Hematopoietic multipotent progenitor cell (in vitro differentiated cells): ENCODE data around the gene ABHD18. TPM values are rescaled to one million over a fixed set of nuclear protein-coding genes. Genes with fewer than 3 reads are reported as not detected.
A peak's percentile ranks its signal among the peaks of the same experiment; 100 is the strongest.
"Not testable (repeated sequence)": the region's sequence is repeated elsewhere in the genome, so short reads cannot be mapped to it uniquely, and the experiment has no call there.

Source experiments
- DNase-seq, 3 donors: peaks; one replicate each; pipeline ENCODE4 v3.0.0-alpha.2; 2011 to 2015; ENCODE audit warnings: low read depth in 2 of 3, low spot score in 2 of 3
- total RNA-seq: library from RNA; depleted of rRNA; stranded (reverse); fragments of >200 nt; gene quantifications from one replicate; pipeline ENCODE4 v1.2.3, GENCODE V29; 2012

The ABHD18 gene
- total RNA-seq, 1 donor, result 7.5 TPM

- no peak for DNase-seq
These were observed 20.8 kb downstream of the ABHD18 start for GRCh38 chr4:127985989-127986388.

- DNase-seq, result no peak
These were observed 23.4 kb downstream of the ABHD18 start for GRCh38 chr4:127988638-127989037.

- DNase-seq, result no peak
These were observed 27.9 kb downstream of the ABHD18 start for GRCh38 chr4:127993151-127993550.

GRCh38 chr4:127995776-127996175 lies 30.6 kb downstream of the ABHD18 start:
- DNase-seq, result no peak

GRCh38 chr4:127996521-127996920 lies 31.3 kb downstream of the ABHD18 start:
- not testable (repeated sequence) for DNase-seq

- DNase-seq, result peak in 1 of 3 donors; percentile 16
These were observed 32.6 kb downstream of the ABHD18 start for GRCh38 chr4:127997534-127998388.

GRCh38 chr4:128006592-128006991 lies 41.4 kb downstream of the ABHD18 start:
- DNase-seq, result no peak

GRCh38 chr4:128009428-128009827 lies 44.2 kb downstream of the ABHD18 start:
- DNase-seq, result no peak

GRCh38 chr4:128025319-128025718 lies 60.1 kb downstream of the ABHD18 start:
- no peak for DNase-seq

- DNase-seq, result no peak
These were observed 64.7 kb downstream of the ABHD18 start for GRCh38 chr4:128029907-128030306.

- DNase-seq, result no peak
These were observed 66.7 kb downstream of the ABHD18 start for GRCh38 chr4:128031756-128032384.

GRCh38 chr4:128039568-128039967 lies 74.4 kb downstream of the ABHD18 start:
- no peak for DNase-seq

GRCh38 chr4:128047019-128047418 lies 81.8 kb downstream of the ABHD18 start:
- not testable (repeated sequence) for DNase-seq

GRCh38 chr4:128047514-128047913 lies 82.3 kb downstream of the ABHD18 start:
- DNase-seq, result not testable (repeated sequence)

- DNase-seq, result peak in 1 of 3 donors; percentile 27
These were observed 86.0 kb downstream of the ABHD18 start for GRCh38 chr4:128051229-128051628.

GRCh38 chr4:128054907-128055306 lies 89.7 kb downstream of the ABHD18 start:
- not testable (repeated sequence) for DNase-seq

GRCh38 chr4:128055441-128056206 lies 90.4 kb downstream of the ABHD18 start:
- not testable (repeated sequence) for DNase-seq

GRCh38 chr4:128056396-128056795 lies 91.2 kb downstream of the ABHD18 start:
- DNase-seq, result no peak

- DNase-seq, result peak in 2 of 3 donors; percentile 3 to 18
These were observed 95.0 kb downstream of the ABHD18 start for GRCh38 chr4:128060121-128060698.

- DNase-seq, result peak; percentile 72 to 97 (median 95)
These were observed 95.7 kb downstream of the ABHD18 start, which contains the start of gene LARP1B for GRCh38 chr4:128060699-128061565. LARP1B (plus strand) TSS chr4:128061312; CDS start chr4:128074952, 13,640 bp downstream.
